ENCODE measurements around the gene XRCC3. TPM values are rescaled to one million over a fixed set of nuclear protein-coding genes. Genes with fewer than 3 reads are reported as not detected.

XRCC3 gene
- total RNA-seq, 1 donor from 2014 or later: 5.2 TPM

- no peak overlapping the region for H3K27ac ChIP-seq (ENCODE audit: low read depth, low read length)
- H3K9me3 ChIP-seq (ENCODE audit: insufficient read depth, low read depth, low read length): no peaks in the 10 kb centered on the region
- no peak overlapping the region for H3K4me3 ChIP-seq (ENCODE audit: insufficient read depth, low read depth, low read length)
- no peak overlapping the region for H3K4me3 Mint-ChIP-seq (ENCODE audit: unreplicated experiment)
- H2AFZ ChIP-seq (ENCODE audit: low read depth, low read length): no peak overlapping the region
- no peak overlapping the region for H3K4me2 ChIP-seq (ENCODE audit: low read length)
- H3K36me3 Mint-ChIP-seq (ENCODE audit: low read depth, unreplicated experiment): peaks cover 37% of the 10 kb centered on the region
- H3K27me3 Mint-ChIP-seq (ENCODE audit: low read depth, unreplicated experiment): no peaks in the 10 kb centered on the region
- FAIRE-seq: no peak
- H3K4me1 Mint-ChIP-seq (ENCODE audit: low read depth, unreplicated experiment): no peaks in the 10 kb centered on the region
- no peak overlapping the region for H3K27ac Mint-ChIP-seq (ENCODE audit: unreplicated experiment)
- DNase-seq (ENCODE audit: low read depth): no peak
- no peaks in the 10 kb centered on the region for H3K79me2 ChIP-seq (ENCODE audit: insufficient read depth, low read length)
- no peak for TF ChIP-seq CTCF (IDR thresholded peaks at IDR 0.05; ENCODE audit: insufficient read depth, low read depth, low read length)
- TF ChIP-seq EZH2 (IDR thresholded peaks at IDR 0.05; ENCODE audit: insufficient read depth, low read length): no peak
- H3K36me3 ChIP-seq (ENCODE audit: insufficient read depth, low read length): peaks cover 12% of the 10 kb centered on the region
- peaks cover 29% of the 10 kb centered on the region for H4K20me1 ChIP-seq (ENCODE audit: insufficient read depth, low read length)
- no peak overlapping the region for H3K9ac ChIP-seq (ENCODE audit: low read length)
- H3K9me3 Mint-ChIP-seq (ENCODE audit: unreplicated experiment): no peaks in the 10 kb centered on the region
- H3K4me1 ChIP-seq (ENCODE audit: insufficient read depth, low read length): no peaks in the 10 kb centered on the region
- no peaks in the 10 kb centered on the region for H3K27me3 ChIP-seq (ENCODE audit: insufficient read depth, low read length)
Observed at GRCh38 chr14:103735439-103735814, 20.2 kb upstream of the XRCC3 start.

GRCh38 chr14:103735022-103735421, 19.8 kb upstream of the XRCC3 start:
- Histone ChIP-seq H2AFZ (ENCODE audit: low read depth, low read length) (no peak overlapping the region), H3K27me3 (ENCODE audit: insufficient read depth, low read length) (no peaks in the 10 kb centered on the region), H3K4me1 (ENCODE audit: insufficient read depth, low read length) (no peaks in the 10 kb centered on the region), H3K4me3 (ENCODE audit: insufficient read depth, low read depth, low read length) (no peak overlapping the region), H3K79me2 (ENCODE audit: insufficient read depth, low read length) (no peaks in the 10 kb centered on the region), H3K27ac (ENCODE audit: low read depth, low read length) (no peak overlapping the region), H3K9ac (ENCODE audit: low read length) (no peak overlapping the region), H3K4me2 (ENCODE audit: low read length) (no peak overlapping the region), H3K36me3 (ENCODE audit: insufficient read depth, low read length) (peaks cover 12% of the 10 kb centered on the region), H3K9me3 (ENCODE audit: insufficient read depth, low read depth, low read length) (no peaks in the 10 kb centered on the region), H4K20me1 (ENCODE audit: insufficient read depth, low read length) (peaks cover 33% of the 10 kb centered on the region)
- no peak overlapping the region for H3K4me3 Mint-ChIP-seq (ENCODE audit: unreplicated experiment)
- no peaks in the 10 kb centered on the region for H3K27me3 Mint-ChIP-seq (ENCODE audit: low read depth, unreplicated experiment)
- DNase-seq (ENCODE audit: low read depth) (no peak), FAIRE-seq (no peak)
- H3K27ac Mint-ChIP-seq (ENCODE audit: unreplicated experiment): no peak overlapping the region
- TF ChIP-seq EZH2 (IDR thresholded peaks at IDR 0.05; ENCODE audit: insufficient read depth, low read length) (no peak), CTCF (IDR thresholded peaks at IDR 0.05; ENCODE audit: insufficient read depth, low read depth, low read length) (no peak)
- no peaks in the 10 kb centered on the region for H3K4me1 Mint-ChIP-seq (ENCODE audit: low read depth, unreplicated experiment)
- H3K9me3 Mint-ChIP-seq (ENCODE audit: unreplicated experiment): no peaks in the 10 kb centered on the region
- H3K36me3 Mint-ChIP-seq (ENCODE audit: low read depth, unreplicated experiment): peaks cover 36% of the 10 kb centered on the region

GRCh38 chr14:103734081-103734888, 19.0 kb upstream of the XRCC3 start:
- H3K4me1 Mint-ChIP-seq (ENCODE audit: low read depth, unreplicated experiment): no peaks in the 10 kb centered on the region
- Histone ChIP-seq H2AFZ (ENCODE audit: low read depth, low read length) (no peak overlapping the region), H3K27me3 (ENCODE audit: insufficient read depth, low read length) (no peaks in the 10 kb centered on the region), H4K20me1 (ENCODE audit: insufficient read depth, low read length) (peaks cover 40% of the 10 kb centered on the region), H3K36me3 (ENCODE audit: insufficient read depth, low read length) (peaks cover 12% of the 10 kb centered on the region), H3K9me3 (ENCODE audit: insufficient read depth, low read depth, low read length) (no peaks in the 10 kb centered on the region), H3K4me1 (ENCODE audit: insufficient read depth, low read length) (no peaks in the 10 kb centered on the region), H3K9ac (ENCODE audit: low read length) (no peak overlapping the region), H3K27ac (ENCODE audit: low read depth, low read length) (no peak overlapping the region), H3K4me3 (ENCODE audit: insufficient read depth, low read depth, low read length) (no peak overlapping the region), H3K79me2 (ENCODE audit: insufficient read depth, low read length) (no peaks in the 10 kb centered on the region), H3K4me2 (ENCODE audit: low read length) (no peak overlapping the region)
- H3K9me3 Mint-ChIP-seq (ENCODE audit: unreplicated experiment): no peaks in the 10 kb centered on the region
- TF ChIP-seq EZH2 (IDR thresholded peaks at IDR 0.05; ENCODE audit: insufficient read depth, low read length) (no peak), CTCF (IDR thresholded peaks at IDR 0.05; ENCODE audit: insufficient read depth, low read depth, low read length) (no peak)
- DNase-seq (ENCODE audit: low read depth): no peak
- no peak for FAIRE-seq
- no peak overlapping the region for H3K4me3 Mint-ChIP-seq (ENCODE audit: unreplicated experiment)
- peaks cover 32% of the 10 kb centered on the region for H3K36me3 Mint-ChIP-seq (ENCODE audit: low read depth, unreplicated experiment)
- H3K27me3 Mint-ChIP-seq (ENCODE audit: low read depth, unreplicated experiment): no peaks in the 10 kb centered on the region
- no peak overlapping the region for H3K27ac Mint-ChIP-seq (ENCODE audit: unreplicated experiment)
